Upper lobe of left lung (tissue), 4 donors: Measurements from ENCODE around the gene SEC31B.

Experiments used
- CTCF ChIP-seq, 6 experiments: fragments of 450-650 bp in 4 of 6; fragments of 200-600 bp in 2 of 6; sonication (generic) in 2 of 6; IDR thresholded peaks; one replicate each; pipeline ENCODE4 v1.5.1; 2016 to 2019; ENCODE audit warnings: antibody characterized with exemption in 6 of 6
- POLR2AphosphoS5 ChIP-seq, 2 donors: sonication (generic); formaldehyde crosslinking; IDR thresholded peaks; one replicate each; pipeline ENCODE4 v1.5.1; 2017; ENCODE audit warnings: antibody characterized with exemption in 2 of 2

DNA sequence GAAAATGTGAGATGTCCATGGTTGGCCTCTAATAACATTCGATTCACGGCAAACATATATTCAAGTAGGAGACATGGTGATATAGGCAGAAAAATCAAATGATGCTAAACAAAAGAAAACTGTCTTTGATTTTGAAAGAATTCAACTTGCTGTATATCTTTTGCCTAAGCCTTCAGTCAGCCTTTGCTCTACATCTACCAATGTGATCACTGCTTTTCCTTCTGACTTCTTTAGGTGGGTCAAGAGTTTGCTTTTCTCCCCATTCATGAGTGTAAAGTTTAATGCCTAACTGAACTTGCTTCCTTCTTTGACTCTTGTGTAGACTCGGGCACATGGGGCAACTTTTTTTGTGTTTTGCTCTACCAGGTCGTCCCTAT is 15.7 kb upstream of the SEC31B start:
- no peak for TF ChIP-seq POLR2AphosphoS5 (IDR thresholded peaks at IDR 0.05)
- no peak for TF ChIP-seq CTCF (IDR thresholded peaks at IDR 0.05)
